HG03025 (cell line): ENCODE data around the gene PLEKHG3.
"Not testable (repeated sequence)": the region's sequence is repeated elsewhere in the genome, so short reads cannot be mapped to it uniquely, and the experiment has no call there.

Source experiments
- ATAC-seq: cut with Tn5 transposase; IDR thresholded peaks from one replicate; pipeline ENCODE4 v1.9.1; 2021; ENCODE audit warnings: mild to moderate bottlenecking, moderate library complexity; ENCODE audit not compliant: unreplicated experiment, low FRiP score

PLEKHG3 gene

GRCh38 chr14:64704143-64704742 lies at the start of gene PLEKHG3:
PLEKHG3 (plus strand) TSS chr14:64704424; CDS start chr14:64727632, 23,208 bp downstream.
- no peak for ATAC-seq

GRCh38 chr14:64654901-64655300 lies 49.3 kb upstream of the PLEKHG3 start:
- no peak for ATAC-seq

- no peak for ATAC-seq
These were observed 47.2 kb upstream of the PLEKHG3 start for GRCh38 chr14:64656986-64657385.

- no peak for ATAC-seq
These were observed 46.0 kb upstream of the PLEKHG3 start for GRCh38 chr14:64658201-64658600.

- not testable (repeated sequence) for ATAC-seq
These were observed 45.4 kb upstream of the PLEKHG3 start for GRCh38 chr14:64658700-64659264.

- no peak for ATAC-seq
These were observed 44.9 kb upstream of the PLEKHG3 start for GRCh38 chr14:64659366-64659765.

- no peak for ATAC-seq
These were observed 41.0 kb upstream of the PLEKHG3 start for GRCh38 chr14:64663174-64663573.

GRCh38 chr14:64671591-64671990 lies 32.6 kb upstream of the PLEKHG3 start:
- no peak for ATAC-seq

- ATAC-seq = no peak
These were observed 30.9 kb upstream of the PLEKHG3 start for GRCh38 chr14:64673316-64673715.

- ATAC-seq = no peak
These were observed 30.5 kb upstream of the PLEKHG3 start for GRCh38 chr14:64673748-64674147.

- ATAC-seq = no peak
These were observed 29.4 kb upstream of the PLEKHG3 start for GRCh38 chr14:64674829-64675228.

- no peak for ATAC-seq
These were observed 28.9 kb upstream of the PLEKHG3 start for GRCh38 chr14:64675312-64675711.

GRCh38 chr14:64676410-64677008 lies 27.7 kb upstream of the PLEKHG3 start:
- no peak for ATAC-seq

- no peak for ATAC-seq
These were observed 24.1 kb upstream of the PLEKHG3 start for GRCh38 chr14:64680013-64680713.

GRCh38 chr14:64680714-64681065 lies 23.5 kb upstream of the PLEKHG3 start:
- ATAC-seq = no peak

- no peak for ATAC-seq
These were observed 22.2 kb upstream of the PLEKHG3 start for GRCh38 chr14:64681796-64682710.

- ATAC-seq = no peak
These were observed 21.4 kb upstream of the PLEKHG3 start for GRCh38 chr14:64682843-64683242.

GRCh38 chr14:64683264-64683663 lies 21.0 kb upstream of the PLEKHG3 start:
- no peak for ATAC-seq

- ATAC-seq = no peak
These were observed 20.1 kb upstream of the PLEKHG3 start for GRCh38 chr14:64684091-64684490.
